GM06990 (cell line): ENCODE measurements around the gene COA7.

Experiments used
- DNase-seq: peaks from one replicate; pipeline ENCODE4 v3.0.0-alpha.2; 2011; ENCODE audit not compliant: insufficient read length; ENCODE audit errors: extremely low read depth
- H3K27me3 ChIP-seq: replicated peaks from 2 replicates; pipeline ENCODE4 v1.6.0; 2011; ENCODE audit warnings: low read length; ENCODE audit not compliant: control insufficient read depth, insufficient read depth
- H3K36me3 ChIP-seq: 2 replicates; pipeline ENCODE4 v1.5.1; 2011; ENCODE audit warnings: low read length; ENCODE audit not compliant: control insufficient read depth, insufficient read depth
- H3K4me3 ChIP-seq: replicated peaks from 2 replicates; pipeline ENCODE4 v1.5.1; 2011; ENCODE audit warnings: low read depth, mild to moderate bottlenecking, control low read depth, low read length
- TF ChIP-seq, protein P1 (sequence below): IDR thresholded peaks from 2 replicates; pipeline ENCODE4 v1.5.1; 2011; ENCODE audit warnings: low read length, control low read depth, mild to moderate bottlenecking, inconsistent platforms; ENCODE audit not compliant: insufficient read depth, poor library complexity, severe bottlenecking

The COA7 gene

DNA sequence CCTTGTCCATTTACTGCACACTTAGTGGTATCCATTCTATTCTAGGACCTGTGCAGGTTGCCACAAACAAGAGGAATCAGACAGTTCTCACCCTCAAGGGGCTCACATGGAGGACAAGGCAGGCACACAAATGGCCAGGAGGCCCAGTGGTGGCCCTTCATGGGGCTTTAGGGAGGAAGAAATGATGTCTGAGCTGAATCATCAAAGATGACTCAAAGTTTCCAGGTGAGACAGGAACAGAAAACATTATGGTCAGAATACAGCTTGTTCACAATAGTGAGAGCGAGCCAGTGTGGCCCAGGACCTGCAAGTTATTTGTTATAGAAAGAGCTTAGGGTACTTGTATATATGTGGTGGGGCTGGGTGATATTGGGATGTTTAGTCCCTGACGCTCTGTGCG lies 38.8 kb downstream of the COA7 start:
- no peak overlapping the region for H3K4me3 ChIP-seq
- TF ChIP-seq, protein P1, sequence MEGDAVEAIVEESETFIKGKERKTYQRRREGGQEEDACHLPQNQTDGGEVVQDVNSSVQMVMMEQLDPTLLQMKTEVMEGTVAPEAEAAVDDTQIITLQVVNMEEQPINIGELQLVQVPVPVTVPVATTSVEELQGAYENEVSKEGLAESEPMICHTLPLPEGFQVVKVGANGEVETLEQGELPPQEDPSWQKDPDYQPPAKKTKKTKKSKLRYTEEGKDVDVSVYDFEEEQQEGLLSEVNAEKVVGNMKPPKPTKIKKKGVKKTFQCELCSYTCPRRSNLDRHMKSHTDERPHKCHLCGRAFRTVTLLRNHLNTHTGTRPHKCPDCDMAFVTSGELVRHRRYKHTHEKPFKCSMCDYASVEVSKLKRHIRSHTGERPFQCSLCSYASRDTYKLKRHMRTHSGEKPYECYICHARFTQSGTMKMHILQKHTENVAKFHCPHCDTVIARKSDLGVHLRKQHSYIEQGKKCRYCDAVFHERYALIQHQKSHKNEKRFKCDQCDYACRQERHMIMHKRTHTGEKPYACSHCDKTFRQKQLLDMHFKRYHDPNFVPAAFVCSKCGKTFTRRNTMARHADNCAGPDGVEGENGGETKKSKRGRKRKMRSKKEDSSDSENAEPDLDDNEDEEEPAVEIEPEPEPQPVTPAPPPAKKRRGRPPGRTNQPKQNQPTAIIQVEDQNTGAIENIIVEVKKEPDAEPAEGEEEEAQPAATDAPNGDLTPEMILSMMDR: no peak
- no peaks in the 10 kb centered on the region for H3K36me3 ChIP-seq
- peak; percentile 22 for DNase-seq
- H3K27me3 ChIP-seq: no peaks in the 10 kb centered on the region

DNA sequence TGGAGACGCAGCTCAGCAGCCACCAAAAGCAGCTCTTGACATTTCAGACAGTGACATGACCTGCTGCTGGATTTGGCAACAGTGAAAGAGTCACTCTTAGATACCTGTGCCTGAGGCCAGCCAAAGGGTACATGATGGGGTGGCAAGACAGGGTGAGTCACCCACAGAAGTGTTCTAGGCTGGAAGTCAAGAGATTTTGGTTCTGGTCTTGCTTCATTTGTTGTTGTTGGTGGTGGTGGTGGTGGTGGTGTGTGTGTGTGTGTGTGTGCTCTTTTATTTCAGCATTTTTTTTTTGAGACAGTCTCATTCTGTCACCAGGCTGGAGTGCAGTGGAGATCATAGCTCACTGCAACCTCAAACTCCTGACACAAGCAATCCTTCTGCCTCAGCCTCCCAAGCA lies 39.4 kb downstream of the COA7 start:
- DNase-seq: no peak
- TF ChIP-seq, protein P1: no peak
- H3K4me3 ChIP-seq: no peak overlapping the region

DNA sequence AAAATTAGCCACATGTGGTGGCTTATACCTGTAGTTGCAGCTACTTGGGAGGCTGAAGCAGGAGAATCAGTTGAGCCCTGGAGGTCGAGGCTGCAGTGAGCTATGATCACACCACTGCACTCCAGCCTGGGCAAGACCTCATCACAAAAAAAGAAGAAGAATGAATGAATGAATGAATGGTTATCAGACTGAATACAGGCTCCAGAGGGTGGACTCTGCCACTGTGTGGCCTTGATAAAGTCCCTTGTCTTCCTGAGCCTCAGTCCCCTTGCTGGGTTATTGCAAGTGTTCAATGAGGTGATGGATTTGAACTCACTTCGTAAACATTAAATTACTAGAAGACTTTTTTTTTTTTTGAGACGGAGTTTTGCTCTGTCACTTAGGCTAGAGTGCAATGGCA lies 40.4 kb downstream of the COA7 start:
- TF ChIP-seq, protein P1: no peak
- Histone ChIP-seq H3K36me3 (no peaks in the 10 kb centered on the region), H3K4me3 (no peak overlapping the region), H3K27me3 (no peaks in the 10 kb centered on the region)
- no peak for DNase-seq

More for the DNA sequence above, 39.4 kb downstream of the COA7 start:
- no peaks in the 10 kb centered on the region for H3K36me3 ChIP-seq
- no peaks in the 10 kb centered on the region for H3K27me3 ChIP-seq

DNA sequence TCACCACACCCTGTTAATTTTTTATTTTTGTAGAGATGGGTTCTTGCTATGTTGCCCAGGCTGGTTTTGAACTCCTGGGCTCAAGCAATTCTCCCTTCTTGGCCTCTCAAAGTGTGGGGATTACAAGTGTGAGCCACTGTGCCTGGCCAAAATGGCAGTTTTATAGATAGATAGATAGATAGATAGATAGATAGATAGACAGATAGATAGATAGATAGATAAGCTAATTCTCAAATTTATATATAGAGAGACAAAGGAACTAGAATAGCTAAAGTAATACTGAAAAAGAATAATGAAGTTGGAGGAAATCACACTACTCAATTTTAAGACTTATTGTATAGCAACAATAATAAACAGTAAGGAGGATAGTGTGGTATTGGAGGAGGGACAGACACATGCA lies 44.1 kb downstream of the COA7 start:
- TF ChIP-seq, protein P1: no peak
- Histone ChIP-seq H3K36me3 (no peaks in the 10 kb centered on the region), H3K27me3 (no peaks in the 10 kb centered on the region), H3K4me3 (no peak overlapping the region)
- no peak for DNase-seq

DNA sequence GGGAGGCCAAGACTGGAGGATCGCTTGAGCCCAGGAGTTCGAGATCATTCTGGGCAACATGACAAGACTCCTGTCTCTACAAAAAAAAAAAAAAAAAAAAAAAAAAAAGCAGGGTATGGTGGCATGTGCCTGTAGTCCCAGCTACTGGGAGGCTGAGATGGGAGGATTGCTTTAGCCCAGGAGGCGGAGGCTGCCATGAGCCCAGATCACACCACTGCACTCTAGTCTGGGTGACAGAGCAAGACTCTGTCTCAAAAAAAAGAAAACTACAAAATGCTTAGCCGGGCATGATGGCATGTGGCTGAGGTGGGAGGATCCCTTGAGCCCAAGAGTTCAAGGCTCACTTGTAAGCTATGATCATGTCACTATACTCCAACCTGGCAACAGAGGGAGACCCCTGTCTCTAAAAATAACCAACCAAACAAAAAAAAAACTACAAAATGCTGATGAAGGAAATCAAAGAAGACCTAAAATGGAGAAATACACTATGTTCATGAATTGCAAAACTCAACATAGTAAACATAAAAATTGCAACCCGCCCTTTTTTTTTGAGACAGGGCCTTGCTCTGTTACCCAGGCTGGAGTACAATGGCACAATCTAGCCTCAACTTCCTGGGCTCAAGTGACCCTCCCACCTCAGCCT lies 44.8 kb downstream of the COA7 start:
- Histone ChIP-seq H3K27me3 (no peaks in the 10 kb centered on the region), H3K4me3 (no peak overlapping the region), H3K36me3 (no peaks in the 10 kb centered on the region)
- TF ChIP-seq, protein P1: no peak
- no peak for DNase-seq

DNA sequence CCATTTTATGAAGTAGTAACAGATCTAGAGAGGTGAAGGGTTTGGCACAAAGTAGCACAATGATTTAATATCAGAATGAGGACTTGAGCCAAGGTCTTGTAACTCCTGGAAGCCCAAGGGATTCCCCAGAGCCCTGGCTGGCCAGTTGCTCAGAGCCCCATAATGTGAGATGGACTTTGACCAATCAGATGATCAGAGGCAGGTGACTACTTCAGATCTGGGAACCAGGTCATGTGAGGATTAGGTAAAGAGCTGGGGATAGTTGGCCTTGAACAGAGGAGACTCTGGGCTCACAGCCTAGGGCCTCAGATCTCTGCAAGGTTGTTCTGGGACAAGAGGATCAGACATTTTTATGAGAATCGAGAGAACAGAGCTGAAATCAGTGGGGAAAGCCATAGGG lies 46.2 kb downstream of the COA7 start:
- no peak for DNase-seq
- Histone ChIP-seq H3K36me3 (no peaks in the 10 kb centered on the region), H3K4me3 (no peak overlapping the region), H3K27me3 (no peaks in the 10 kb centered on the region)
- TF ChIP-seq, protein P1: no peak
